Hepatocyte (in vitro differentiated cells): Measurements from ENCODE around the gene ARF3. TPM values are rescaled to one million over a fixed set of nuclear protein-coding genes. Genes with fewer than 3 reads are reported as not detected.

Experiments used
- DNase-seq: peaks from one replicate; pipeline ENCODE4 v3.0.0-alpha.2; 2016; ENCODE audit warnings: low spot score
- H2AFZ ChIP-seq: fragments of 200-600 bp; sonication (generic); 2 replicates; pipeline ENCODE4 v1.6.0; 2016; ENCODE audit warnings: antibody characterized with exemption, mild to moderate bottlenecking
- H3K27ac ChIP-seq: fragments of 200-600 bp; sonication (generic); 2 replicates; pipeline ENCODE4 v1.5.1; 2016; ENCODE audit warnings: mild to moderate bottlenecking
- H3K27me3 ChIP-seq: fragments of 200-600 bp; sonication (generic); 2 replicates; pipeline ENCODE4 v1.6.1; 2016
- H3K36me3 ChIP-seq: fragments of 200-600 bp; sonication (generic); replicated peaks from 2 replicates; pipeline ENCODE4 v1.5.1; 2016; ENCODE audit warnings: low read depth; ENCODE audit not compliant: insufficient read depth
- H3K4me1 ChIP-seq: fragments of 200-600 bp; sonication (generic); 2 replicates; pipeline ENCODE4 v1.5.1; 2016; ENCODE audit warnings: mild to moderate bottlenecking, moderate library complexity; ENCODE audit not compliant: insufficient read depth
- H3K4me2 ChIP-seq: fragments of 200-600 bp; sonication (generic); 2 replicates; pipeline ENCODE4 v1.6.0; 2016
- H3K4me3 ChIP-seq: fragments of 200-600 bp; sonication (generic); 2 replicates; pipeline ENCODE4 v1.5.1; 2016; ENCODE audit warnings: mild to moderate bottlenecking
- H3K79me2 ChIP-seq: fragments of 200-600 bp; sonication (generic); 2 replicates; pipeline ENCODE4 v1.6.0; 2017; ENCODE audit warnings: mild to moderate bottlenecking
- H3K9me2 ChIP-seq: fragments of 200-600 bp; sonication (generic); replicated peaks from 2 replicates; pipeline ENCODE4 v1.6.0; 2017; ENCODE audit warnings: mild to moderate bottlenecking; ENCODE audit not compliant: insufficient read depth
- H3K9me3 ChIP-seq: fragments of 200-600 bp; sonication (generic); 2 replicates; pipeline ENCODE4 v1.5.1; 2016; ENCODE audit warnings: low read depth, mild to moderate bottlenecking
- H4K20me1 ChIP-seq: fragments of 200-600 bp; sonication (generic); 2 replicates; pipeline ENCODE4 v1.6.0; 2016; ENCODE audit warnings: mild to moderate bottlenecking; ENCODE audit not compliant: insufficient read depth, poor library complexity, severe bottlenecking
- EZH2 ChIP-seq: fragments of 200-600 bp; sonication (generic); IDR thresholded peaks from 2 replicates; pipeline ENCODE4 v1.6.1; 2016; ENCODE audit warnings: antibody characterized with exemption, mild to moderate bottlenecking, borderline replicate concordance
- EZH2phosphoT487 ChIP-seq: fragments of 200-600 bp; sonication (generic); IDR thresholded peaks from one replicate; pipeline ENCODE4 v1.6.1; 2018; ENCODE audit warnings: antibody characterized with exemption, mild to moderate bottlenecking, low read depth, moderate library complexity; ENCODE audit not compliant: unreplicated experiment, severe bottlenecking
- WGBS: methylation state at CpG from one replicate; pipeline ENCODE4 v1.1.6; 2016; ENCODE audit warnings: low lambda C conversion rate; ENCODE audit errors: missing lambda C conversion rate; 5-methylcytosine and 5-hydroxymethylcytosine counted together
- polyA plus RNA-seq: library from polyadenylated mRNA; unstranded; fragments of >200 nt; fragmentation: Nextera tagmentation; extraction: Ambion mirVana; gene quantifications from 2 replicates; pipeline ENCODE4 v1.2.1, GENCODE V29; 2016
- total RNA-seq: library from RNA; depleted of rRNA; stranded (reverse); fragments of >200 nt; gene quantifications from 2 replicates; pipeline ENCODE4 v1.2.3, GENCODE V29; 2014
- TF ChIP-seq, protein P1 (sequence below): fragments of 200-600 bp; sonication (generic); IDR thresholded peaks from 2 replicates; pipeline ENCODE4 v1.5.1; 2016; ENCODE audit warnings: antibody characterized with exemption, mild to moderate bottlenecking; ENCODE audit not compliant: poor library complexity

The ARF3 gene
- total and polyA plus RNA-seq, 2 experiments from 2014 or later = 57.6 to 71.3 TPM

DNA sequence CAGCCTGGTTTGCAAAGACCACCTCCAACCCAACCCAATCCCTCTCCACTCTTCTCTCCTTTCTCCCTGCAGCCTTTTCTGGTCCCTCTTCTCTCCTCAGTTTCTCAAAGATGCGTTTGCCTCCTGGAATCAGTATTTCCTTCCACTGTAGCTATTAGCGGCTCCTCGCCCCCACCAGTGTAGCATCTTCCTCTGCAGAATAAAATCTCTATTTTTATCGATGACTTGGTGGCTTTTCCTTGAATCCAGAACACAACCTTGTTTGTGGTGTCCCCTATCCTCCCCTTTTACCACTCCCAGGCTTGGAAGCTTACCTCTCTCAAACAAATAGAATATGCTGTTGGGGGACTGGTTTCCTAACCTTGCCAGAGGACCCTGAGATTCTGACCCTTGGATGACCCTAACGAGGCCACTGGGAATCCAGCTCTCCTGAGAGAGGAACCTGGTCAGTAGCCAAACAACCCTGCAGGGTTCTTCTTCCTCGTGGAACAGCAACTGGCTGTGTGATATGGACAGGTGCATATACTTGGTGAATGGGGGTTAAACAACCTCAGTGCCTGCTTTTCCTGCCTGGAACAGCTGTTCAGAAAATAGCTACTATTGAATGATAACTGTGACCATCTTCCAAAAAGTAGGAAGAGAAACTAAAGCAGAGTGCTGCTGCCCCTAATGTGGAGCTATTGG lies 25.3 kb upstream of the ARF3 start:
- H2AFZ ChIP-seq = no peak overlapping the region

DNA sequence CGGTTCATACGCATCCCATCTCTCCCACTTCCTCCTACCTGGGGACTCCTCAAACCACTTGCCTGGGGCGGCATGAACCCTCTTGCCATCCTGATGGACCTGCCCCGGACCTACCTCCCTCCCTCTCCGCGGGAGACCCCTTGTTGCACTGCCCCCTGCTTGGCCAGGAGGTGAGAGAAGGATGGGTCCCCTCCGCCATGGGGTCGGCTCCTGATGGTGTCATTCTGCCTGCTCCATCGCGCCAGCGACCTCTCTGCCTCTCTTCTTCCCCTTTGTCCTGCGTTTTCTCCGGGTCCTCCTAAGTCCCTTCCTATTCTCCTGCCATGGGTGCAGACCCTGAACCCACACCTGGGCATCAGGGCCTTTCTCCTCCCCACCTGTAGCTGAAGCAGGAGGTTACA lies 24.5 kb upstream of the ARF3 start:
- peaks cover 39% of the 10 kb centered on the region for H3K4me1 ChIP-seq
- 18% methylated on average over 13 of the region's 13 CpGs for WGBS
- H3K27ac ChIP-seq = no peak overlapping the region
- no peaks in the 10 kb centered on the region for H3K9me3 ChIP-seq
- no peaks in the 10 kb centered on the region for H3K36me3 ChIP-seq
- H4K20me1 ChIP-seq = no peaks in the 10 kb centered on the region
- TF ChIP-seq EZH2phosphoT487 (no peak), EZH2 (no peak)
- TF ChIP-seq, protein P1, sequence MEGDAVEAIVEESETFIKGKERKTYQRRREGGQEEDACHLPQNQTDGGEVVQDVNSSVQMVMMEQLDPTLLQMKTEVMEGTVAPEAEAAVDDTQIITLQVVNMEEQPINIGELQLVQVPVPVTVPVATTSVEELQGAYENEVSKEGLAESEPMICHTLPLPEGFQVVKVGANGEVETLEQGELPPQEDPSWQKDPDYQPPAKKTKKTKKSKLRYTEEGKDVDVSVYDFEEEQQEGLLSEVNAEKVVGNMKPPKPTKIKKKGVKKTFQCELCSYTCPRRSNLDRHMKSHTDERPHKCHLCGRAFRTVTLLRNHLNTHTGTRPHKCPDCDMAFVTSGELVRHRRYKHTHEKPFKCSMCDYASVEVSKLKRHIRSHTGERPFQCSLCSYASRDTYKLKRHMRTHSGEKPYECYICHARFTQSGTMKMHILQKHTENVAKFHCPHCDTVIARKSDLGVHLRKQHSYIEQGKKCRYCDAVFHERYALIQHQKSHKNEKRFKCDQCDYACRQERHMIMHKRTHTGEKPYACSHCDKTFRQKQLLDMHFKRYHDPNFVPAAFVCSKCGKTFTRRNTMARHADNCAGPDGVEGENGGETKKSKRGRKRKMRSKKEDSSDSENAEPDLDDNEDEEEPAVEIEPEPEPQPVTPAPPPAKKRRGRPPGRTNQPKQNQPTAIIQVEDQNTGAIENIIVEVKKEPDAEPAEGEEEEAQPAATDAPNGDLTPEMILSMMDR = no peak
- peaks cover 98% of the 10 kb centered on the region for H3K27me3 ChIP-seq
- DNase-seq = no peak
- H3K4me2 ChIP-seq = peak overlapping the region; percentile 82
- no peak overlapping the region for H3K4me3 ChIP-seq
- no peaks in the 10 kb centered on the region for H3K79me2 ChIP-seq
- H2AFZ ChIP-seq = no peak overlapping the region
- no peaks in the 10 kb centered on the region for H3K9me2 ChIP-seq

More for the DNA sequence above, 25.3 kb upstream of the ARF3 start:
- no peaks in the 10 kb centered on the region for H3K9me3 ChIP-seq
- no peaks in the 10 kb centered on the region for H3K9me2 ChIP-seq
- H3K4me3 ChIP-seq = no peak overlapping the region
- peaks cover 97% of the 10 kb centered on the region for H3K27me3 ChIP-seq
- H4K20me1 ChIP-seq = no peaks in the 10 kb centered on the region
- no peak overlapping the region for H3K4me2 ChIP-seq
- no peaks in the 10 kb centered on the region for H3K79me2 ChIP-seq
- H3K36me3 ChIP-seq = no peaks in the 10 kb centered on the region
- DNase-seq = no peak
- WGBS = 63% methylated on average over 6 of the region's 6 CpGs
- H3K27ac ChIP-seq = no peak overlapping the region
- peaks cover 39% of the 10 kb centered on the region for H3K4me1 ChIP-seq
- TF ChIP-seq EZH2 = no peak

DNA sequence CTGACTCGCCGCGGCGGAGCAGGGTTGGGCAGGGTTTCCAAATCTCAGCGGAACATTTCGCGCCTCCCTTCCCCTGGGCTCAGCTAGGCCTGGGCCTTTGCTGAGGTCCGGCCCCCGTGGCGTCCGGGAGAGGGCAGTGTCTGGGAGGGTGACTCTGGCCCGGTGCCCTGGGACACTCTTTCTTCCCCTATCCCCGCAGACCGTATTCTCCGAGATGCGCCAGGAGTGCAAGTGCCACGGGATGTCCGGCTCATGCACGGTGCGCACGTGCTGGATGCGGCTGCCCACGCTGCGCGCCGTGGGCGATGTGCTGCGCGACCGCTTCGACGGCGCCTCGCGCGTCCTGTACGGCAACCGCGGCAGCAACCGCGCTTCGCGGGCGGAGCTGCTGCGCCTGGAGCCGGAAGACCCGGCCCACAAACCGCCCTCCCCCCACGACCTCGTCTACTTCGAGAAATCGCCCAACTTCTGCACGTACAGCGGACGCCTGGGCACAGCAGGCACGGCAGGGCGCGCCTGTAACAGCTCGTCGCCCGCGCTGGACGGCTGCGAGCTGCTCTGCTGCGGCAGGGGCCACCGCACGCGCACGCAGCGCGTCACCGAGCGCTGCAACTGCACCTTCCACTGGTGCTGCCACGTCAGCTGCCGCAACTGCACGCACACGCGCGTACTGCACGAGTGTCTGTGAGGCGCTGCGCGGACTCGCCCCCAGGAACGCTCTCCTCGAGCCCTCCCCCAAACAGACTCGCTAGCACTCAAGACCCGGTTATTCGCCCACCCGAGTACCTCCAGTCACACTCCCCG lies 23.9 kb upstream of the ARF3 start:
- H2AFZ ChIP-seq = peak overlapping the region; percentile 31
- no peak overlapping the region for H3K27ac ChIP-seq
- no peaks in the 10 kb centered on the region for H3K9me2 ChIP-seq
- peaks cover 98% of the 10 kb centered on the region for H3K27me3 ChIP-seq
- no peaks in the 10 kb centered on the region for H3K79me2 ChIP-seq
- WGBS = 6% methylated on average over 79 of the region's 91 CpGs
- H3K4me3 ChIP-seq = no peak overlapping the region
- H4K20me1 ChIP-seq = no peaks in the 10 kb centered on the region
- peak overlapping the region; percentile 82 for H3K4me2 ChIP-seq
- H3K9me3 ChIP-seq = no peaks in the 10 kb centered on the region
- TF ChIP-seq EZH2 (peak; percentile 45), EZH2phosphoT487 (no peak)
- TF ChIP-seq, protein P1 = peak; percentile 4
- no peaks in the 10 kb centered on the region for H3K36me3 ChIP-seq
- peaks cover 39% of the 10 kb centered on the region for H3K4me1 ChIP-seq
- no peak for DNase-seq

DNA sequence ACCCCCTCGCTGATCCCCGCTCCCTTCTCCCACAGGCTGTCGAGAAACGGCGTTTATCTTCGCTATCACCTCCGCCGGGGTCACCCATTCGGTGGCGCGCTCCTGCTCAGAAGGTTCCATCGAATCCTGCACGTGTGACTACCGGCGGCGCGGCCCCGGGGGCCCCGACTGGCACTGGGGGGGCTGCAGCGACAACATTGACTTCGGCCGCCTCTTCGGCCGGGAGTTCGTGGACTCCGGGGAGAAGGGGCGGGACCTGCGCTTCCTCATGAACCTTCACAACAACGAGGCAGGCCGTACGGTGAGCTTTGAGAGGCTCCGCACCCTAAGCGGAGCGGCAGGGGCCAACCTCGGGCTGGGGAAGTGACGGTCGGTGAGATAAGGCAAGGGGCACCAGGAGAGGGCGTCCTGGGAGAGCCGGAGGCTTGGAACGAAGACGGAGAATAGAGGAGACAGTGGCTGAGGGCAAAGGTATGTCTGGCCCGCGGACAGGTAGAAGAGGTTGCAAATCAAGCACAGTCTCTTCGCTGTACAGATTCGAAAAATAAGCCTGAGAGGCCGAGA lies 23.2 kb upstream of the ARF3 start:
- Histone ChIP-seq H3K27ac (no peak overlapping the region), H3K79me2 (no peaks in the 10 kb centered on the region), H3K4me2 (peak overlapping the region; percentile 82), H2AFZ (peak overlapping the region; percentile 8), H4K20me1 (no peaks in the 10 kb centered on the region), H3K4me3 (no peak overlapping the region), H3K27me3 (peaks cover 98% of the 10 kb centered on the region), H3K36me3 (no peaks in the 10 kb centered on the region), H3K4me1 (peaks cover 39% of the 10 kb centered on the region), H3K9me3 (no peaks in the 10 kb centered on the region), H3K9me2 (no peaks in the 10 kb centered on the region)
- peak; percentile 53 for DNase-seq
- WGBS = 2% methylated on average over 41 of the region's 46 CpGs
- TF ChIP-seq EZH2phosphoT487 = peak; percentile 33
- TF ChIP-seq EZH2 = peak; percentile 91
- TF ChIP-seq, protein P1 = peak; percentile 17
